T-helper 17 cell (primary cell): ENCODE measurements around the gene TMEM63A. TPM values are rescaled to one million over a fixed set of nuclear protein-coding genes. Genes with fewer than 3 reads are reported as not detected.

ENCODE experiments used
- ATAC-seq: fragments of 150-1000 bp; cut with Tn5 transposase; 2 replicates; pipeline ENCODE4 v1.10.0; 2021; ENCODE audit warnings: mild to moderate bottlenecking, moderate library complexity
- DNase-seq, 3 donors: peaks; one replicate each; pipeline versions ENCODE4 v3.0.0 to v3.0.0-alpha.2; 2020 to 2021
- H3K9me3 ChIP-seq: one replicate; pipeline ENCODE4 v1.7.0; 2013; ENCODE audit warnings: low read length, mild to moderate bottlenecking; ENCODE audit not compliant: control insufficient read depth, poor library complexity, severe bottlenecking
- H3K27ac Mint-ChIP-seq: one replicate; pipeline ENCODE4 v1.8.0; 2022; ENCODE audit warnings: mild to moderate bottlenecking, moderate library complexity, mixed read lengths
- H3K27me3 Mint-ChIP-seq: one replicate; pipeline ENCODE4 v1.8.0; 2022; ENCODE audit warnings: mixed read lengths
- H3K36me3 Mint-ChIP-seq: one replicate; pipeline ENCODE4 v1.8.0; 2022; ENCODE audit warnings: low read depth, mixed read lengths
- H3K4me1 Mint-ChIP-seq: one replicate; pipeline ENCODE4 v1.8.0; 2022; ENCODE audit warnings: mild to moderate bottlenecking, mixed read lengths
- H3K4me3 Mint-ChIP-seq: one replicate; pipeline ENCODE4 v1.8.0; 2022; ENCODE audit warnings: mild to moderate bottlenecking, moderate library complexity, mixed read lengths
- total RNA-seq, 4 donors: library from RNA in 2 of 4; stranded (reverse) in 2 of 4; gene quantifications; one replicate each; pipeline ENCODE4 v1.2.3 and lab custom pipeline; 2022 to 2026

The TMEM63A gene
- total RNA-seq, 2 donors from 2014 or later = 269 to 280 TPM

DNA sequence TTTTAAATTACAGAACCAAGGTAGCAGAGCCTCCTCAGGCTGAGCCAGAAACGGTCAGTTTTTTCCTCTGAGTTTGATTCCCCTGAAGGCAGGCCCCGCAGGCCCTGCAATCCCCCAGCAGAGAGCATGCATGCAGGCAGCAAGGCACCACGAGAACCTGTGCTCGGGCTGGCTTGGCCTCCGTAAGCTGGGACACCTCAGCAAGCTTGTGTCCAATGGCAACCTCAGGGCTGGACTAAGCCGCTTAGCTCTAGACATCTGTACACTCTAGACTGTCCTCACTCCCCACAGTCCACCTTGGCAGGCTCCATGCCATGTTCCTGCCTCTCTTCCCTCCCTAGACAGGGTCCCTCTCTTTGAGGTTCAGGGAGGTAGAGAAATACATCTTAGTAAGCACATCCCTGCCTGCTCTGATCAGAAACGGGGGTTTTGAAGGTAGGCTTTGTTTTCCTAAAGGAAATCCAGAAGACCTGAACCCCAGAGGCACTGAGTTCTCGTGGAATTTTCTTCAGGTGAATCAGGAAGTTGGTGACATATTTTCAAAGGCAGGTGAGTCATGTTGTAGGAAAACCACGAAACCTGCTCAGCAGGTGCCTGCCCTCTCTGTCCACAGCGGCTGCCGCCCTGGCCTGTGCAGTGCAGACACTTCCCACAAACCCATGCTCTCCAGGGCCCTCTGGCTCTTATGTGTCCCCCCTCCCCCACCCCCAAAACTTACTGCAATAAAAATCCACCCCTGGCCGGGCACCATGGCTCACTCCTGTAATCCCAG lies 7.0 kb downstream of the TMEM63A start:
- H3K27me3 Mint-ChIP-seq = no peaks in the 10 kb centered on the region
- H3K4me3 Mint-ChIP-seq = peak overlapping the region; percentile 15
- H3K27ac Mint-ChIP-seq = peak overlapping the region; percentile 62
- DNase-seq = no peak
- ATAC-seq = no peak
- no peaks in the 10 kb centered on the region for H3K9me3 ChIP-seq
- H3K4me1 Mint-ChIP-seq = peaks cover 66% of the 10 kb centered on the region
- peaks cover 4% of the 10 kb centered on the region for H3K36me3 Mint-ChIP-seq

DNA sequence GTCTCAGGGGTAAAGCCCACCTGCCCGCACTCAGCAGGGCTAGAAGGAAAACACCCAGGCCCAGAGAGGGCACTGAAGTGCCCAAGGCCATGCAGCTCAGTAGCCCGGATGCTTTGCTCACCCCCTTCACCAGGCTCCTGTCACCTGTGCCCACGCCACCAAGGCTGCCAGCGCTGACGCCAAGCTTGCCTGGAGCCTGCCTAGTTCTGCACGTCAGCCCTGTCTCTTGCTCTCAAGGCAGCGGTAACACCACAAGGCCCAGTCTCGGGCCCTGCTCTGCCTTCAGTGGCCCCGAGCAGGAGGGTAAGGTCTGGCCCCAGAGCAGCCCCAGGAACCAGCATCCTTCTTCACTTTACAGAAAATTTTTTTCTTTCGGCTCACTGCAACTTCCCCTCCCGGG lies 7.7 kb downstream of the TMEM63A start:
- ATAC-seq (no peak), DNase-seq (no peak)
- no peaks in the 10 kb centered on the region for H3K9me3 ChIP-seq
- Mint-ChIP-seq H3K27ac (peak overlapping the region; percentile 62), H3K4me1 (peaks cover 59% of the 10 kb centered on the region), H3K27me3 (no peaks in the 10 kb centered on the region), H3K4me3 (no peak overlapping the region), H3K36me3 (peaks cover 4% of the 10 kb centered on the region)

DNA sequence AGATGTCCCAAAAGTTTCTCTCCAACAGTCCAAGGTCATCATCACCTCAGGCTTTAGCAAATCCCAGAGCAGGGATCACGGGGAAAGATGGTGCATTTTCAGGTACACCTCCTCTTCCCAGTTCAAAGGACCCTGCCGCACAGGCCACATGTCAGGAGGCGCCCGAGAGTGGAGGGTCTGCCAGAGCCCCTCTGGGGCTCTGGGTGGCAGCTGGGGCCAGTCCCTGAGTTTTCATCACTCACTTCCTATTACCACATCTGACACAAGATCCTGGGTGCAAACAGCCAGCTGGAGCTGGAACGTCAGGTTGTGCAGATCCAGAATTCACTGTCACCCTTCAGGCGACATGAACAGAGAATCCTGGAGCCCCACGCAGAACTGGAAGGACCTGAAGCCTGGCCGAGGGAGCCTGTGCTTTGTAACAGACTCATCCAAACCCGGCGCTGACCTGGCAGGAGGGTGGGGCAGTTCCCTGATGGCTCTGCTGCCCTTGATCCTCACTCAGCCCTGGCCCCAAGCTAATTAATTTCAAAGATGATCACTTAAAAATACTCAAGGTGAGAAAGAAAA lies 8.8 kb downstream of the TMEM63A start:
- no peak for ATAC-seq
- H3K4me3 Mint-ChIP-seq = peak overlapping the region; percentile 39
- no peak for DNase-seq
- H3K9me3 ChIP-seq = no peaks in the 10 kb centered on the region
- H3K27me3 Mint-ChIP-seq = no peaks in the 10 kb centered on the region
- peak overlapping the region; percentile 78 for H3K27ac Mint-ChIP-seq
- H3K4me1 Mint-ChIP-seq = peaks cover 54% of the 10 kb centered on the region
- H3K36me3 Mint-ChIP-seq = peaks cover 4% of the 10 kb centered on the region

DNA sequence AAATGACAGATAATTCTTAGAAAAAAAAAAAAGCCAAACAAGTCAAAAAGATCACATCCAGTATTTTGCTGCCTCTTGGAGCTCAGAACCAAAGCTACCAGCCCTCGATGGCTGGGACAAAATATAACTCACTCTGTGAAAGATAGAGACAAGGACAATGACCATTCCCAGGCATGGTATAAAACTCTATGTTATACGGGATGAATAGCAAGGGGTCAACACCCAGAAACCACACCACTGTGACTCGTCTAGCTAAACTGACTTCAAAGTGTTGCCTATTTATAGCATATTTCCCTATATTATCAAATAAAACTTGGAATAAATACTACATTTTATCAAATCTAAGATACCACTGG lies 10.1 kb downstream of the TMEM63A start:
- no peak for DNase-seq
- Mint-ChIP-seq H3K4me1 (peaks cover 50% of the 10 kb centered on the region), H3K4me3 (peak overlapping the region; percentile 39), H3K36me3 (no peaks in the 10 kb centered on the region), H3K27ac (peak overlapping the region; percentile 78), H3K27me3 (no peaks in the 10 kb centered on the region)
- no peak for ATAC-seq
- H3K9me3 ChIP-seq = no peaks in the 10 kb centered on the region

DNA sequence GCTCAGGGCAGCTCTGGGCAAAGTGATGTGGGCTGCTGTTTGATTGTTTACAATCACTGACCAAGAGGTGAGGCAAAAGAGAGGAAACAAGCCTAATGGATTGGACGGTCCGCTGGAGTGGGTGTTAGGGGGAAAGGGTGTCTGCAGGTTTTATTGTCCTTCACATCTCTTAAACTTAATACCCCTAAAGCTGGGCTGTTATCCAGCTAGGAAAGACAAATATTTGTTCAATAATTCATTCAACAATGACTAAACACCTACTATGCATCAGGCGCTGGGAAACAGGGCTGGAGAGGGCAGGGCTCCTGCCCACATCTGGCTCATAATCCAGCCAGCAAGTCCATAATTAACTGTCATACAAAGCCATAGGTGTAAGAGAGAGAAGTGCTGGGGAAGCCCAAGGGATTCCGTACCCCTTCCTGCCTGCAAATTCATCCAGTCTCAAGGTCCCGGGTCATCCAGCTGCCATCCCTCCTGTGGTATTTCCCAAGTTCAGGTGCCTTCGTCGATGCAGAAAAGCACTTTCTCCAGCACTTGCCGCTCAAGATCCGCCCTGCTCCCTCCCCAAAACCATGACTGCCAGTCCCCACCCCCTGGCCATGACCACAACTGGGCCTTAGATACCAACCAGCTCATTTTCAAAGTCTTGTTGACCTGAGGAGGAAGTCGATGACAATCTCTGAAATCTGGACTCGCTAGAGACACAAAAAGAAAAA lies 10.7 kb downstream of the TMEM63A start:
- peak overlapping the region; percentile 39 for H3K4me3 Mint-ChIP-seq
- ATAC-seq (no peak), DNase-seq (no peak)
- H3K4me1 Mint-ChIP-seq = peaks cover 51% of the 10 kb centered on the region
- H3K36me3 Mint-ChIP-seq = peaks cover under 1% of the 10 kb centered on the region
- no peaks in the 10 kb centered on the region for H3K9me3 ChIP-seq
- no peaks in the 10 kb centered on the region for H3K27me3 Mint-ChIP-seq
- peak overlapping the region; percentile 78 for H3K27ac Mint-ChIP-seq

DNA sequence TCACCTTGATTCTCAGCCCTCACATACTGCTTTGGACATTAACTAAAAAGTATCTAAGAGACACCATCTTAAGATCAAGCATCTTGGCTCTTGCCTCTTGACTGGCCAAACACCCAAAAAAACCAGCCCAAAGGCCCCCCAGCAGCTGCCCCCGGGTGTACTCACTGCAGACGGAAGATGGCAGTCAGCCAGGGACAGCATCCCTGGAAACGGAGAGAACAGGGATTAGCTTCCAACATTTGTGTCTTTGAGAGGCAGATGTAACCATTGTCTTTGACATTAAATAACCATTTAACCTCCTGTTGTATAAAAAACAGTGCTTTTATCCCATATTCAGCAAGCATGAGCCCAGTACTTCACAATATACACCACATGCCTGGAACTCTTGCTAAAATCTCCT lies 11.3 kb downstream of the TMEM63A start:
- ATAC-seq = no peak
- no peaks in the 10 kb centered on the region for H3K9me3 ChIP-seq
- Mint-ChIP-seq H3K4me3 (no peak overlapping the region), H3K4me1 (peaks cover 53% of the 10 kb centered on the region), H3K36me3 (peaks cover 2% of the 10 kb centered on the region), H3K27me3 (no peaks in the 10 kb centered on the region), H3K27ac (peak overlapping the region; percentile 32)
- DNase-seq = no peak

DNA sequence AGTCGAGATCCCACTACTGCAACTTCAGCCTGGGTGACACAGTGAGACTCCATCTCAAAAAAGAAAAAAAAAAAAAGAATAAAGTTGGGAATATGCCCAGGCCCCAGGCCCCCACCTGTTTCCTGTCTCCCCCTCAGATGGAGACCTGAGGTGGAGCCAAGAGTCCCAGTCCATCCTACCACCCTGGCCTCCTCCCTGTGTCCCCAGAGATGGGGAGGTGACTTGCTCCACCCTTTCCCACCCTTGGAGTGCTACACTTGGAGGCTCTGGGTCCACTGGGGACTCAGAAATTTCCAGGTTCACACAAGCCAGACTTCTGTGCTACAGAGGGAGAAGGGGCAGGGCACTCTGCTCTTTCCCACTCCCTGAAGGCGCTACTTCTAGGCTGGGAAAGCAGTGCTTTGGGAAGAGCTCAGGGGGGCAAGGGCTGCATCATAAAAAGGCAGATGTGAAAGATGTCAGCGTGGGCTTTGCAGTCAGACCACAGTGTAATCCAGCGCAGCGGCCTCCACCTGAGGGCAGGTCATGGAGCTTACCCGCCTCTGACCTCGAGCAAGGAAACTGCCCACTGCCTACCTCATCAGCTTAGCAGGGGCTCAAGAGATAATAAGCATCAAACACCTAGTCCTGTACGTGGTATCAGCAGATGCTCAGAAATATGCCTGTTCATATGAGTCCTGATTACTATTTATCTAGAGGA lies 13.4 kb downstream of the TMEM63A start:
- DNase-seq (no peak), ATAC-seq (no peak)
- Mint-ChIP-seq H3K27ac (peak overlapping the region; percentile 95), H3K4me1 (peaks cover 46% of the 10 kb centered on the region), H3K4me3 (no peak overlapping the region), H3K36me3 (peaks cover 4% of the 10 kb centered on the region), H3K27me3 (no peaks in the 10 kb centered on the region)
- H3K9me3 ChIP-seq = no peaks in the 10 kb centered on the region

DNA sequence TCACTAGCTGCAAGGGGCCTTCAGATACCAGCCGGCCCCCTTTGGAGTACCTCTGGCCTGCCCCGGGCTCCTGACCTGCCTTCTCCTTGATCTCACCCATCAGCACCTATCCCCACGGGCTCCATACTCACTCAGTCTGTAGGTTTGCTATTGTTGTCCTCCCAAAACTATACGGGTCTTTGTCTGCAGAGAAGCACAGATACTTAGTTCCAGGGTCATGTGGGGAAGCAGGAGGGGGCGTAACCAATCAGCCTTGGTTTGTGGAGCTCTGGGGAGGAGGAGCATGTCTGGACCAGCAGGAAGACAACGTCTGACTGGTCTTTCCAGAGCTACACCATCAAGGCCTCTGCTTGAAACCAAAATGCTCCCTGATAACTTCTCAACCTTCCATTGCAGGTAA lies 15.2 kb downstream of the TMEM63A start:
- peaks cover 4% of the 10 kb centered on the region for H3K36me3 Mint-ChIP-seq
- peak overlapping the region; percentile 83 for H3K4me3 Mint-ChIP-seq
- H3K27me3 Mint-ChIP-seq = no peaks in the 10 kb centered on the region

DNA sequence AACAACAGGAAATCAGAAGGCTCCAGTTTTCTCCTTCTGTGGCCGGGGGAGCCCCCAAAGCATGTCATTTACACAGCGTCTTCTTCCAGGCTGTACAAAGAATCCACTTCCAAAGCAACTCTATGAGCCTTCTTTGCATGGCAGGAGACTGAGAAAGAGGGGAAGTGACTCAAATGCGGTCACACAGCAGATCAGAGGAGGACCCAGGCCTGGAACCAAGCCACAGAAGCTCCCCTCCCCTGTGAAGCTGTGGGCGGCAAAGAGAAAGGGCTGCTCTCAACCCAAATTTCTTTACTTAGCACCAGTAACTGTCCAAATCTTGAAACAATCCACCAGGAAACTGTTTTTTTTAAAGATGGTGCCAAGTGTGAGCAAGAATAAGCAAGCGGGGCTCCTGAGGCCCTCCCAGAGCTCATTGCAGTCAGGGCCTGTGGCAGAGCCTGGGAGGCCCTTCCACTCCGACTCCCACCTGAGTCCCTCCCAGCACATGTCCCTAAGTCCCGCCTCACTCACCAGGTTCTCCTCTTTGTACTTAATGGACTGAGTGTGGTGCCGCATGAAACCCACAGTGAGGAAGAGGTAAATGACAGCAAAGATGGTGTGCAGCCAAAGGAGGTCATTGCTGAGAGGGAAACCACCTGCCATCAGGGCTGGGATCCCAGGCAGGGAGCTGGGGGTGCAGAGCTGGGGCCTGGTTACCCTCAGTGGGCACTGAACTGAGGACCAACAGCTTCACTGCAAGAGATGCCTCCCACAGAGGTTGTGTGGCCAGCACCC lies 15.9 kb downstream of the TMEM63A start:
- no peaks in the 10 kb centered on the region for H3K9me3 ChIP-seq
- Mint-ChIP-seq H3K27me3 (no peaks in the 10 kb centered on the region), H3K4me1 (peaks cover 39% of the 10 kb centered on the region), H3K4me3 (peak overlapping the region; percentile 83), H3K27ac (peak overlapping the region; percentile 95), H3K36me3 (peaks cover 4% of the 10 kb centered on the region)
- ATAC-seq (peak; percentile 92), DNase-seq (peak in 2 of 3 donors; percentile 46 to 64)

More for the DNA sequence above, 15.2 kb downstream of the TMEM63A start:
- Mint-ChIP-seq H3K4me1 (peaks cover 43% of the 10 kb centered on the region), H3K27ac (peak overlapping the region; percentile 95)
- DNase-seq = no peak
- H3K9me3 ChIP-seq = no peaks in the 10 kb centered on the region
- no peak for ATAC-seq

DNA sequence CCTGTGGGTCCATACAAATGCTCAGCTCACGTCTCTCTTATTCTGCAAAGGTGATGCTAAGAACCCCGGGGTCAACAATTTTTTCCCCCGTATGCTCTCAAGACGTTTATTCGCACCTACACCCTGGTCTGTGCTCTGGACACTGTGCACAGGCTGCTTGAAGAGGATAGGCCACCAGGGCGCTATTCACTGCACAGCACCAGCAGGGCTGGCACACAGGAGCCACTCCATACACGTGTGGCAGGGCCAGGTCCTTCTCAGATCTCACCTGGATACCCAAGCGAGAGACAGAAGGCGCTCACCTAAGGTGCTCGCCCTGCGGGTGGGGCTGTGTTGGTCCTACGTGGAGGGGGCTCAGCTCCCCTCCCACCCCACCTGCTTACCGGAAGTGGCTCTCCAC lies 16.7 kb downstream of the TMEM63A start:
- DNase-seq (no peak), ATAC-seq (peak; percentile 24)
- Mint-ChIP-seq H3K4me3 (peak overlapping the region; percentile 83), H3K27ac (peak overlapping the region; percentile 95), H3K36me3 (peaks cover 4% of the 10 kb centered on the region), H3K27me3 (no peaks in the 10 kb centered on the region), H3K4me1 (peaks cover 32% of the 10 kb centered on the region)
- H3K9me3 ChIP-seq = no peaks in the 10 kb centered on the region

DNA sequence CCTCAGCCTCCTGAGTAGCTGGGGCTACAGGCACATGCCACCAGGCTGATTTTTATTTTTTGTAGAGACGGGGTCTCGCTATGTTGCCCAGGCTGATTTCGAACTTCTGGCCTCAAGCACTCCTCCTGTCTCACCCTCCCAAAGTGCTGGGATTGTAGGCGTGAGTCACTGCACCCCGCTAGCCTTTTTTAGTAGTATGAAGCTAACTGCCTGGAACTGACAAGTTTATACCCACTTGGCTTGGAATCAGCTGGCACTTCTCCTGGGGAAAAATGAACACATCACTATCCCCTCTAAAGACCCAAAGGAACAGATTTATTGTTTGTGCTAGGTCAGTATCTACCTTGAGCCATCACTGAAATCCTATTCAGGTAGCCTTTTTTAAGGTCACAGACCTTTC lies 19.0 kb downstream of the TMEM63A start:
- DNase-seq (no peak), ATAC-seq (no peak)
- Mint-ChIP-seq H3K36me3 (peaks cover 10% of the 10 kb centered on the region), H3K4me3 (no peak overlapping the region), H3K4me1 (peaks cover 35% of the 10 kb centered on the region), H3K27me3 (no peaks in the 10 kb centered on the region), H3K27ac (no peak overlapping the region)
- no peaks in the 10 kb centered on the region for H3K9me3 ChIP-seq

DNA sequence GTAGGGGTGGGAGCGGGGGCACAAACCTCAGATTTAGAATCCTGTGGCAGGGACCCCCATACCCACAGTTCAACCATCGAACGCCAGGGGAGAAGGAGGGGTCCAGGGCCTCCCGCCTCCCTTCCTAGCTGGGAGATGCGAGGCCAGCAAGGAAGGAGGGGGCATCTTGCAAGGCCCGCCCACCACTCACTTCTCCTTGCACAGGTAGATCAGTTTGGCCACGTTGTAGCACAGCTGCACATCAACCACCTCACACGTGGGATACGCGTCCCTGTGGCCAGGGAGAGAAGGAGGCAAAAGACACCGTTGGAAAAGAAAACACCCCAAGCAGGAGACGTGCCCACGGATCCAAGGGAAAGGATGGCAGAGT lies 19.6 kb downstream of the TMEM63A start:
- Mint-ChIP-seq H3K4me1 (peaks cover 35% of the 10 kb centered on the region), H3K36me3 (peaks cover 10% of the 10 kb centered on the region), H3K27ac (peak overlapping the region; percentile 72), H3K4me3 (no peak overlapping the region), H3K27me3 (no peaks in the 10 kb centered on the region)
- ATAC-seq (no peak), DNase-seq (no peak)
- no peaks in the 10 kb centered on the region for H3K9me3 ChIP-seq
